NCI-H2171 (cell line): ENCODE measurements around the gene MAPK13.
"Not testable (repeated sequence)": the region's sequence is repeated elsewhere in the genome, so short reads cannot be mapped to it uniquely, and the experiment has no call there.

Source experiments
- DNase-seq: peaks from one replicate; lab custom pipeline; 2025; lab: John Stamatoyannopoulos, UW

MAPK13 gene

DNA sequence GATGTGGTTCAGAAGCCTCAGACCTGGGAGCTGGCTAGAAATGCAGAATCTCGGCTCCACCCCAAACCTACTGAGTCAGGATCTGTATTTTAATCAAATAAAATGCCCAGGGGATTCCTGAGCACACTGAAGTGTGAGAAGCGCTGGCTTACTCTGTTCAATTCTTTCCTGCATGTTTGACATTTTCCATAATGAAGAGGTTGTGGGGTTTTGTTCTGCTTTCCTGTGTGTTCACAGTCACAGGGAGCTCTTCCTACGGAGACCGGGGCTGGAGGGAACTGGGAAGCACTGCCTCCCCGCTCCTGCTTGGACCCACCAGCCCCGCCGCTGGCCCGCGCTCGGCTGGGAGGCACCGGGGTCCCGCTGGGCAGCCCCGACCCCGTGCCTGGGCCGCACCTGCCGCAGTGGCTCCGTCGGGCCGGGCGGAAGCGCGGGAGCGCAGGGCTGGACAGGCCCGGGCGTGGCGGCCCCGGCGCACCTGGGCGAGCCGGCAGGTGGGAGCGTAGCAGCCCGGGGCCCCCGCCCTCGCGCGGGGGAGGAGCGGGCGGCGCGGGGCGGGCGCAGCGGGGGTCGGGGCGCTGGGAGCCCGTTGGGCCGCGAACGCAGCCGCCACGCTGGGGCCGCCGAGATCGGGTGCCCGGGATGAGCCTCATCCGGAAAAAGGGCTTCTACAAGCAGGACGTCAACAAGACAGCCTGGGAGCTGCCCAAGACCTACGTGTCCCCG, at the start of gene MAPK13:
TSS of gene MAPK13 (plus strand) at position 573 of the 726 bp plus-strand sequence. CDS start at position 643, 70 bp downstream.
- peak; percentile 35 for DNase-seq

DNA sequence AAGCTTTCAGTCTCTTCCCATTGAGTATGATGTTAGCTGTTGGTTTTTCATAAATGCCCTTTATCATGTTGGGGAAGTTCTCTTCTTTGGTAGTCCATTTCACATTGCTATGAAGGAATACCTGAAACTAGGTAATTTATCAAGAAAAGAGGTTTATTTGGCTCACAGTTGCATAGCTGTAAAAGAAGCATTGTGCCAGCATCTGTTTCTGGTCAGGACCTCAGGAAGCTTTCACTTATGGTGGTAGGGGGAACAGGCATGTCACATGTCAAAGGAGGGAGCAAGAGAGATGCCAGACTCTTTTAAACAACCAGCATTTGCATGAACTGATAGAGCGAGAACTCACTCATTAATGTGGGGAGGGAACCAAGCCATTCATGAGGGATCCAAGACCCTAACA, 48.0 kb upstream of the MAPK13 start:
- no peak for DNase-seq

DNA sequence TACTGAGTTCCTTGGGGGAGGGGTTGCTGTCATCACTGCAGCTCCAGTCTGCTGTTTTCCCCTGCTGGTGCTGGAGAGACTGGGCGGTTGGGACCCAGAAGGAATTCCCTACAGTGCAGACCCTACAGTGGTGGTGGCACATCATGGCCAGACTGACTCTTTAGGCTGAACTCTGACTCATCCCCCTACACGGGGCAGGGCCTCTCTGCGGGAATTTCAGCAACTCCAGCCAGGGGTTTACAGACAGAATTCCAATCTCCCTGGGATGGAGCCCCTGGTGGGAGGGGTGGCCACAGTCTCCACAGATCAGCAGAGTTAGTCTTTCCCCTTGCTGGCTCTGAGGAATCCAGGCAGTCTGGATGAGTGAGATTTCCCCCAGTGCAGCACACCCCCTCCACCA, 46.9 kb upstream of the MAPK13 start:
- no peak for DNase-seq

DNA sequence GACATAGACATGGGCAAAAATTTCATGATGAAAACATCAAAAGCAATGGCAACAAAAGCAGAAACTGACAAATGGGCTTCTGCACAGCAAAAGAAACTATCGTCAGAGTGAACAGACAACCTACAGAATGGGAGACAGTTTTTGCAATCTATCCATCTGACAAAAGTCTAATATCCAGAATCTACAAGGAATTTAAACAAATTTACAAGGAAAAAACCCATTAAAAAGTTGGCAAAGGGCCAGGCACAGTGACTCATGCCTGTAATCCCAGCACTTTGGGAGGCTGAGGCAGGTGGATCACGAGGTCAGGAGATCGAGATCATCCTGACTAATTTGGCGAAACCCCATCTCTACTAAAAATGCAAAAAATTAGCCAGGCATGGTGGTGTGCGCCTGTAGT, 42.1 kb upstream of the MAPK13 start:
- DNase-seq: not testable (repeated sequence)

DNA sequence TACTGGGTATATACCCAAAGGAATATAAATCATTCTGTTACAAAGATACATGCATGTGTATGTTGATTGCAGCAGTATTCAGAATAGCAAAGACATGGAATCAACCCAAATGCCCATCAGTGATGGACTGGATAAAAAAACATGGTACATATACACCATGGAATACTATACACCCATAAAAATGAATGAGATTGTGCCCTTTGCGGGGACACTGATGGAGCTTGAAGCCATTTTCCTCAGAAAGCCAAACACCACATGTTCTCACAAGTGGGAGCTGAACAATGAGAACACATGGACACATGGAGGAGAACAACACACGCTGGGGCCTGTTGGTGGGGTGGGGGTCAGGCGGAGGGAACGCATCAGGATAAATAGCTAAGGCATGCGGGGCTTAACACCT, 41.3 kb upstream of the MAPK13 start:
- DNase-seq: no peak

DNA sequence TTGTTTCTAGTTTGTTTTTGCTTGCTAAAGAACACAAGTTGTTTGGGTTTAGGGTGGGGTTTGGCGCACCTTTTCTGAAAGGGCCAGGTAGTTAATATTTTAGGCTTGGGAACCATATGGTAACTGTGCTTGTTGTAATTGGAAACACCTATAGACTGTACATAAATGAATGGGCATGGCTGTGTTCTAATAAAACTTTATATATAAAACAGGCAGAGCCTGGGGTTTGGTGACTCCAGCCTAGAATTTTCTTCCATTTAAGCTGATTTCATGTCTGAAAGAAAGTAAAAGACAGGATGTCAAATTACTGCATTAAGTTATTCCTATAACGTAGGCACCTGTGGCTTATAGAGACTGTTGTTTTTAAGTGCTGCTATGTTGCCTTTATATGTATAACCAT, 36.1 kb upstream of the MAPK13 start:
- no peak for DNase-seq

DNA sequence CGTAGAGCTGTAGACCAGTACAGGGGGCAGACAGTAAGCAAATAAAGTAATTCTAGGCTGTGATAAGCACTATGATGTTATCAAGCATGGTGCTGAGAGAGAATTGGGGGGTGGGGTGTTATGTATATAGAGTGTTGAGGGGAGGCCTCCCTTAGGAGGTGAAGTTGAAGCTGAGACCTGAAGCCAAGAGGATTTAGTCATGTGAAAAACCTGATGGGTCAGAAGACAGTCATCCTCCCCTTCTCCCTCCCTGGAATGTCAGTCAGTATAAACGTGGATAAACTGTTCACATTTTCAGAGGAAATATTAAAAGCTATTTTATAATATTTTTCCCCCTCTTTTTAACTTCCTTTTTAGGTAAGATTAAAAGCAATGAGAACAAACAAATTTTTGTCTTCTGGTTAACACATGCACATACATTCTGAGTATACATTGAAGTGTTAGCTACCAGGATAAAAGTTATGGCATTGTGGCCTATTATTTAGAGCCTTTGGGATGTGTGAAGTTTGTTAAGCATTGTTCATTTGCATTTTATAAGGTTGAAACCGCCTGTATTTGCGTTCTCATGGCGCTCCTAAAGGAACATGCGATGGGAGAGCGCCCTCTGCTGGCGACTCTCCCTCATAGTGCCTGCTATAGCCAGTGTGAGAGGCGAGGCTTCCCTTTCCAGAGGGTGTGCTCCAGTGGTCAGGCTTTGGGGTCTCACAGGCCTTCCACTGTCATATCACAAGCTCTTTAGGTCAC, 35.4 kb upstream of the MAPK13 start:
- peak; percentile 50 for DNase-seq

DNA sequence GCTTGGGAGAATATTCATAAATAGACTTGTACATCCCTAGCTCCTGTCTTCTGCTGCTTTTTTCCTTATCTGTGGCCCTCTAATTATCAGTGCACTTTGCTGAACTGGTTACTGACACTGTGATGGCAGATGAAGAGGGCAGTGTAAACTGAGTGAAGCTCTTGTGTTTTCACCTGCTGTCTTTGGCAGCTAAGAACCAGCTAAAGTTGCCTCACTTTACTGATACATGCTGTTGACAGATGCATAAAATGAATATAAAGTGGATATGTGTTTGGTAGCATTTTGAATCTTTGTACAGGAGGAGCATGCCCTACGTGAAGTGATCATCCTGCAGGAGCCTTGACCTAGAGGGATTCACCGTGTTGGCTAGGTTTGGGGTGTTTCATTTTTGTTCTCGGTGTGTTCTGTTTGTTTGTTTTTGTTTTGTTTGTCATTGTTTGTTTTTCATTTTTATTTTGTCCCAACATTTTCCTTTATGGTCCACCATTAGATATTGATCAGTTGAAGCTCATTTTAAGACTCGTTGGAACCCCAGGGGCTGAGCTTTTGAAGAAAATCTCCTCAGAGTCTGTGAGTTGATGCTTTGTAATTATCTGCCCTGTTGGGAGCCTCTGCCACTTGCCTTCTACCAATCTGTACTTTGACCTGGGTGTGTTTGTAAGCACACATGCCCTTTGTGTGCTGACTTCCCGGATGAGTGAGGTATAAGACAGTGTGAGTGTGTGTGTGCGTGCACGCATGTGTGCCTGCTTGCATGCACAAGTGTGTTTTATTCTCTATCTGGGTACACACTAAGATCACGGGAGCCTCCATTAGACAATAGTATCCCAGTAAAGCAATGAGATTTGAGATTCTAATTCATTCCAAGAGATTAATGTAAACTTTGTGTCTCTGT, 34.6 kb upstream of the MAPK13 start:
- DNase-seq: no peak

DNA sequence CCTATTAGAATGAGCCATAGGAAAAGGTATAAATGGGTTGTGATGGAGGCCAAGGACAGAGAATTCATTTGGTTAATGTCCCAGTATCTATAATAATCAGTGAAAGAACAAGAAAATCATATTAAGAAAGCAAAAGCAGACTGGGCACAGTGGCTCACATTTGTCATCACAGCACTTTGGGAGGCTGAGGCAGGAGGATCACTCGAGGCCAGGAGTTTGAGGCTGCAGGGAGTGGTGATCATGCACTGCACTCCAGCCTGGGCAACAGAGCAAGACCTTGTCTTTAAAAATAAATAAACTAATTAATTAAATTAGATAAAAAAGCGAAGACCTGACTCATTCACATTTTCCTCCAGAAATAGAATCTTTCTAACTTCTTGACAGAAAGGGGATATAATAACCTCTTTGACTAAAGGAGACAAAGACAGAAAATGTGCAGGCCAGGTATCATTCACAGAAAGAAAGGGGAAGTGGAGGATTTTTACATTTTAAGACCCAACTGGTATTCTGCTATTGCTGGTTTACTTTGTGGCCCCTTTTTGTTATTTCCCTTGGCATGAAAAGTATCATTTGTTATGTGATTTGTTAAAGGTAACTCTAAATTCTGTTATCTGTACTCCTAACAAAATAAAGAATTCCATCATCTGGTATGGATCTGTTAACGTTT, 31.9 kb upstream of the MAPK13 start:
- DNase-seq: no peak

DNA sequence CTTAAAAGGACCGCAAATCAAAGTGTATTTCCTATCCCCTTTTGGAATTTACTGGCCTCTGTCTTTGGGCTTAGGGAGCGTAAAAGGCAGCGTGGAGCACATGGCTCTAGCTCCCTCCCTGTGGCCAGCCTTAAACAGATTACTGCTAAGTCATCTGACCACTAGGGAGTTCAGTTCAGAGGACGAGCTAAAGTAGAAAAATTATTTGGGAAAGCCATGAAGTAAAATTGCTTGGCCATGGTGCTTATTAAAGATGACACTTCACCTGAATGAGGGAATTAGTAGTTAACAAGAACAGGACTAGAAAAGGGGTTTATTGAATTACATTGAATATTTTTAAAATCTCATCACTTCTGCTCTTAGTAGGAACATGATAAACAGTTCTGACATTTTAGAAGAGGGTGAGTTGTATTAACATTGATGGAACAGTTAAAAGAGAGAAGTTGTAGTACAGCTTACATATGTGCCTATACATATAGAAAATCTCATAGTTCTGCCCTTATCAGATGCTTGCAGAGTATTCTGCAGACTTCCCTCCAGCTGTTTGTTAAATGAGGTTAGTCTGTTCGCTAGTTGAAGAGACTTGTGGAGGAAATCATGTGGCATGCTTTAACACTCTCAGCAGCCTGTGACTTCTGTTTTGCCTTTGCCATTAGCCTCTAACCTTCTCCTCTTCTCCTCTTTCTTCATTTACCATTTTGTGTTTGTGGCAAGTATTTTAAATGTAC, 31.2 kb upstream of the MAPK13 start:
- DNase-seq: no peak

DNA sequence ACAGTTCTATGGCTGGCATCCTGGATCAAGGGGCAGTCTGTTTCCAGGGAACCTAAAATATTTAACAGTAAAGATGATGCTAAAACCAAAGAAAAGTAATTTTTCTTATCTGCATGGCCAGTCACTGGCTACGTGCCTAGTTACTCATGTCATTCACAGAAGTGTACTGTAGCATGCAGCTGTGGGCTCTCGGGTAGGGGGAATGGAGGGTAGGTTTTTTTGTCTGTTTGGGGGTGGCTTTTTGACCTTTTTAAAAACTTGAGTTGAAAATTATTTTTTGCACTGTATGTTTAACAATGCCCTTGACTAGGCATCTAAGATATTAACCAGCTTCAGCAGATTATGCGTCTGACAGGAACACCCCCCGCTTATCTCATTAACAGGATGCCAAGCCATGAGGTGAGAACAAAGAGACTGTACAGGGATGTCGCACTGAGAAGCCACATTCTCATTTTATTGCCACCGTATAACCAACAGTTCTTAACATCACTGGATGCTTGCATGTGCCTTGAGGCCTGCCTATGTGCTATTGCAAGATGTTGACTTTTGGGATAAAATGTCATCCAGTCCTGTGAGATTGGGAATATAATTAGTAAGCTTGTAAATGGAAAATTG, 30.3 kb upstream of the MAPK13 start:
- no peak for DNase-seq

DNA sequence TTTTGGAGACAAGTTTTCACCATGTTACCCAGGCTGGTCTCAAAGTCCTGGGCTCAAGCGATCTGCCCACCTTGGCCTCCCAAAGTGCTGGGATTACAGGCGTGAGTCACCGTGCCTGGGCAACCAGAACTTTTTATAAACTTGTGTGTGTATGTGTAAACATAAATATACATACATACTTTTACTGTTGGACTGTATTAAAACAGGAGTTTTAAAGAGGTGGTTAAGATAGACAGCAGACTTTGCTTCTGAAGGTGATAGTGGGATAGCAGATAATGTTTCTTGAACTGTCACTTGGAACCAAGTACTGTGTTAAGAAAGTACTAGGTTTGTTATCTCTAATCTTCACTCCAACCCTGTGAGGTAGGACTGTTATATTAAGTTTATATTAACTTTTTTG, 28.6 kb upstream of the MAPK13 start:
- no peak for DNase-seq

DNA sequence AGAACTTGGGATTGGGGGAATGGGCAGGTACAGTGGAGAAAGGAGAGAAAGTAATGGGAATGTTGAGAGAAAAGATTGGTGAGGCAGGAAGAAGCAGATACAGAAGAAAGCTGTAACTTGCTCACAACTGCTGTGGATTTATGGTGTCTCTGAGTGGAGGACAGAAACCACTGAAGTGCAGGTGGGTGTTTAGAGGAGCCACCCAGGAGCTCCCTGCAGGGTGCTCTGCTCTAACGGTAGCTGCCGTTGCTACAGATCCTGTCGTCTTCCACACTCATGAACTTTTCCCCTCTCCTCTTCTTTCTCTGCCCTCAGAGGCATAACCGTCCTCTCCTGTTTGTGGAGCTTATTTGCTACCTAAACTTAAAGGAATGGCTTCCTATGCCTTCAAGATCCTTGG, 27.5 kb upstream of the MAPK13 start:
- DNase-seq: no peak

DNA sequence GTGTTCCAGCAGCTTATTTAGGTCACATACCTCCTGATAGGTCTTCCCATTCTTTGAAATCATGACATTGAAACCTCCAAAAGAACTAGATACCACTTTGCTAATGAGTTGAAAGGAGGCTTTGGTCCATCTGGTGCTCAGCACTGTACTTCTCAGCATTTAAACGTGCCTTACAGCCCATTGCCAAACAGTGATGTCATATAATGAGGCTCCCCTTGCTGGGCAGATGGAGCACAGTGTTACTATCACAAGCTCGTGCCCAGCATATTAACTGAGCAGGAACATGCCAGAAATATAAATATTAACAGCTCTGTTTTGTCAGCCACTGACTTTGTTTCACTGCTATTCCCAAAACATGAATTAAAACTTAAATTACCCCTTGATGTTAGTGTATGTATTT, 25.5 kb upstream of the MAPK13 start:
- DNase-seq: peak; percentile 71

DNA sequence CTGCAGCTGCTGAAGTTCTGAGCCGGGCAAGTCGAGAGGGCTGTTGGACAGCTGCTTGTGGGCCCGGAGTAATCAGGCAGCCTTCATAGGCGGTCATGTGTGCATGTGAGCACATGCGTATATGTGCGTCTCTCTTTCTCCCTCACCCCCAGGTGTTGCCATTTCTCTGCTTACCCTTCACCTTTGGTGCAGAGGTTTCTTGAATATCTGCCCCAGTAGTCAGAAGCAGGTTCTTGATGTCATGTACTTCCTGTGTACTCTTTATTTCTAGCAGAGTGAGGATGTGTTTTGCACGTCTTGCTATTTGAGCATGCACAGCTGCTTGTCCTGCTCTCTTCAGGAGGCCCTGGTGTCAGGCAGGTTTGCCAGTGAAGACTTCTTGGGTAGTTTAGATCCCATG, 21.2 kb upstream of the MAPK13 start:
- DNase-seq: no peak

DNA sequence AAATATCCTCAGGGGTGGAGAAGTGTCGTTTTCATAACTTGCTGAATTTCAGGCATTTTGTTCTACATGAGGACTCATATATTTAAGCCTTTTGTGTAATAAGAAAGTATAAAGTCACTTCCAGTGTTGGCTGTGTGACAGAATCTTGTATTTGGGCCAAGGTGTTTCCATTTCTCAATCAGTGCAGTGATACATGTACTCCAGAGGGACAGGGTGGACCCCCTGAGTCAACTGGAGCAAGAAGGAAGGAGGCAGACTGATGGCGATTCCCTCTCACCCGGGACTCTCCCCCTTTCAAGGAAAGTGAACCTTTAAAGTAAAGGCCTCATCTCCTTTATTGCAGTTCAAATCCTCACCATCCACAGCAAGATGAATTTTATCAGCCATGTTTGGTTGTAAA, 20.3 kb upstream of the MAPK13 start:
- DNase-seq: no peak

DNA sequence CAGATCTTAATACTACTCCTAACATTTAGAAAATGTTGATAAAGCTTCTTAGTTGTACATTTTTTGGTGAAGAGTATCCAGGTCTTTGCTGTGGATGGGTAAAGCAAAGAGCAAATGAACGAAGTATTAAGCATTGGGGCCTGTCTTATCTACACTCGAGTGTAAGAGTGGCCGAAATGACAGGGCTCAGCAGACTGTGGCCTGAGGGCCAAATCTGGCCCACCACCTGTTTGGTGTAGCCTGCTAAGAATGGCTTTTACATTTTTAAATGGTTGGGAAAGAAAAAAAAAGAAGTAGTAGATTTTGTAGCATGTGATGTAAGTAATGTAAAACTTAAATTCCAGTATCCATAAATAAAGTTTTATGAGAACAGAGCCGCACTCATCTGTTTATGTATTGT, 19.4 kb upstream of the MAPK13 start:
- DNase-seq: no peak

DNA sequence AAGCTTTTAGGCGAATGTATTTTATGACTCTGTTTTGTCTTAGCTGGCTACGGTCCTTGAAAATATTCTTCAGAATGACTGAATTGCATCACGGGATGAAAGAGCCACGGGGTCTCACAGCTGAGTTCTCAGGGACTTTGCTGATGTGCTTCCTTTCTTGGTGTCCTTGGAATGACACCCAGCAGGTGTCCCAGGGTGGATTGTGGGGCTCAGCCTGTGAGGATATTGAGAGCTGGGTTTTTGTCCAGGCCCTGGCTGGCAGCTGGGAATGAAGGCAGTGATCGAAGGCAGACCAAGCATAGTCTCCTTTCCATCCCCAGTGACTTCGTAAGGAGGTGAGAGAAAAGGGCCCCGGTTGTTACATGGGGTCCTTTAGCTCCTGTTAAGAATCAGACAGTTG, 18.8 kb upstream of the MAPK13 start:
- DNase-seq: no peak

DNA sequence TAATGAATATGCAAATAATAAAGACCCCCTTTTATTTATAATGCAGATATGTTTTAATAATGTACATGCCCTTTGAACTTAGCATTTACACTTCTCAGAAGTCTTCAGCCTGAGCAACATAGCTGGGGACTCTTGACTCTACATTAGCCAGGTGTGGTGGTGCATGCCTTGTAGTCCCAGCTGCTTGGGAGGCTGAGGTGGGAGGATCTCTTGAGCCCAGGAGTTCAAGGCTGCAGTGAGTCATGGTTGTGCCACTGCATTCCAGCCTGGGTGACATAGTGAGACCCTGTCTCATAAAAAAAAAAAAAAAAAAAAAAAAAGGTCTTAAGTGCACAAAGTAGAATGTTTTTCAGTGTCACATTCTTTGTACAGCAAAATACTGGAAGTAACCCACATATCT, 17.3 kb upstream of the MAPK13 start:
- no peak for DNase-seq

DNA sequence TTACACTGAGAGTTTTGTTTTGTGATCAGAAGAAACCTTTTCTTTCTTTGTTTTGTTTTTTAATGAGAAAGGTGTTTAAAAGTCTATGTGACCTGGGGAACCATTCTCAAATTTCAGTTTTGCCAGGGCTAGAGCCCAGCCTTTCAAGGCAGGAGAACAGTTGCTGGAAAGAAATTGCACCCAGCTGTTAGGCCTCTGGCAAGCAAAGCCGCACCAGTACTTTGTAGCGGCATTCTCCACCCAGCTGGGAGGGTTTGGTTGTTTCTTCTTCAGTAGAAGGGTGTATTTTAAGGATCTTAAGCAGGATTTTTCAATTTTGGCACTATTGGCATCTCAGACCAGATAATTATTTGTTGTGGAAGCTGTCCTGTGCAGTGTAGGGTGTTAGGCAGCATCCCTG, 16.6 kb upstream of the MAPK13 start:
- DNase-seq: no peak

DNA sequence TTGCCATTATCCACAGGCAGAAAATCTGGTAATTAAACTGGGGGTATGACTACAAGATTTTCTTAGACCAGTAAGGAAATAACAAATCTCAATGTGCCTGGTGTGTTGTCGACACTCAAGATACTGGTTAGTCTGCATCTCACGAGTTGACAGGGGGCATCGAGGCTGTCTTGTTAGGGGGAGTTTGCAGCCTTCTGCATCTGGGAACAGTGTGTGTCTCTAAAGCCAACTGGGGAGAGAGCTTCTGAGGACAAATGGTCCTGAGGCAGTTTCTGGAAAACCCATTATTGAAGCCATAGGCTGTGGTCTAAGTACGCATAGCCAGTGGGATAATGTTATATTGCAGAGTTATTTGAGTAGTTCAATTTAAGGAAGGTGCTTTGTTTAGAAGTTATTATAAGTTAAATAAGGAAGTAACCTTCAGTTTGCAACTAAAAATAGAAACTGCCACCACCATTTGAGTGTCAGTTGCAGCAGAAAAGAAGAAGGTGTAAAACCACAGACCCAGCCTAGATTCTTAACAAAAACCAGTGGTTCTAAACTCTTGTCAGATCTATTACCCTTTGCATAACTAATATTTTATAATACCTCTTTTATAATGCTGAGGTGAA, 15.4 kb upstream of the MAPK13 start:
- DNase-seq: no peak
